Neural cell (in vitro differentiated cells): ENCODE measurements around the gene NCKAP5.

Experiments used
- CTCF ChIP-seq: fragments of 450-650 bp; IDR thresholded peaks from 2 replicates; pipeline ENCODE4 v1.5.1; 2014; ENCODE audit warnings: antibody characterized with exemption, mild to moderate bottlenecking, moderate library complexity; ENCODE audit not compliant: poor library complexity, severe bottlenecking
- EP300 ChIP-seq: fragments of 450-650 bp; conservative IDR thresholded peaks from 2 replicates; pipeline ENCODE4 v1.6.1; 2014; ENCODE audit warnings: antibody characterized with exemption, mild to moderate bottlenecking, moderate library complexity; ENCODE audit not compliant: poor library complexity, severe bottlenecking
- EZH2 ChIP-seq: fragments of 200-600, 300-800 bp; shearing (Covaris generic), sonication (generic); IDR thresholded peaks from 2 replicates; pipeline ENCODE4 v1.6.1; 2014; ENCODE audit warnings: antibody characterized with exemption, low read length, borderline replicate concordance, mild to moderate bottlenecking; ENCODE audit not compliant: insufficient read depth, poor library complexity, severe bottlenecking
- POLR2AphosphoS5 ChIP-seq: IDR thresholded peaks from 2 replicates; pipeline ENCODE4 v1.6.1; 2012
- SMC3 ChIP-seq: fragments of 450-650 bp; conservative IDR thresholded peaks from 2 replicates; pipeline ENCODE4 v1.6.1; 2014; ENCODE audit warnings: antibody characterized with exemption, mild to moderate bottlenecking, moderate library complexity; ENCODE audit not compliant: poor library complexity

GRCh38 chr2:132814651-132815050, 753.6 kb downstream of the NCKAP5 start:
- TF ChIP-seq SMC3 (no peak), CTCF (no peak), EP300 (no peak), POLR2AphosphoS5 (no peak), EZH2 (no peak)
